Activated CD4-positive, alpha-beta T cell treated with anti-CD3 and anti-CD28 coated beads for 36 hours (primary cell): Measurements from ENCODE around the gene SH2D7. TPM values are rescaled to one million over a fixed set of nuclear protein-coding genes. Genes with fewer than 3 reads are reported as not detected.

Experiments used
- ATAC-seq: fragments of 200-7000 bp; cut with Tn5 transposase; one replicate; pipeline ENCODE4 v1.10.0; 2021; ENCODE audit warnings: mild to moderate bottlenecking, moderate library complexity
- CTCF ChIA-PET: fragments of 350-600 bp; sonication (Branson Sonifier 250); formaldehyde crosslinking; loops from one replicate; lab custom pipeline; 2021; ENCODE audit warnings: antibody characterized with exemption; lab: Charles Lee
- POLR2A ChIA-PET: fragments of 350-600 bp; sonication (Branson Sonifier 250); formaldehyde crosslinking; loops from one replicate; lab custom pipeline; 2021; ENCODE audit warnings: antibody characterized with exemption, inconsistent platforms; lab: Charles Lee
- DNase-seq: peaks from one replicate; pipeline ENCODE4 v3.0.0-alpha.2; 2020
- H3K27ac Mint-ChIP-seq: one replicate; pipeline ENCODE4 v1.8.0; 2021; ENCODE audit warnings: mixed read lengths
- H3K27me3 Mint-ChIP-seq: one replicate; pipeline ENCODE4 v1.8.0; 2021; ENCODE audit warnings: mixed read lengths
- H3K36me3 Mint-ChIP-seq: one replicate; pipeline ENCODE4 v1.8.0; 2021; ENCODE audit warnings: low read depth, mixed read lengths
- H3K4me1 Mint-ChIP-seq: one replicate; pipeline ENCODE4 v1.8.0; 2021; ENCODE audit warnings: mixed read lengths
- H3K4me3 Mint-ChIP-seq: one replicate; pipeline ENCODE4 v1.8.0; 2021; ENCODE audit warnings: mild to moderate bottlenecking, moderate library complexity, mixed read lengths
- H3K9me3 Mint-ChIP-seq: one replicate; pipeline ENCODE4 v1.8.0; 2021; ENCODE audit warnings: low read depth, mixed read lengths
- intact Hi-C, 2 experiments: fragments of 100-400 bp; cut with DNase I in 1 of 2; cut with micrococcal nuclease in 1 of 2; formaldehyde crosslinking; loops; one replicate each; pipeline versions ENCODE4 v1.14.2 to v1.15.1; 2022 to 2024; cut with DNase I, micrococcal nuclease
- total RNA-seq, 2 experiments: library from RNA; stranded (reverse); gene quantifications; one replicate each; pipeline ENCODE4 v1.2.3, GENCODE V29; 2021

The SH2D7 gene
- total RNA-seq, 2 experiments from 2014 or later = not detected

DNA sequence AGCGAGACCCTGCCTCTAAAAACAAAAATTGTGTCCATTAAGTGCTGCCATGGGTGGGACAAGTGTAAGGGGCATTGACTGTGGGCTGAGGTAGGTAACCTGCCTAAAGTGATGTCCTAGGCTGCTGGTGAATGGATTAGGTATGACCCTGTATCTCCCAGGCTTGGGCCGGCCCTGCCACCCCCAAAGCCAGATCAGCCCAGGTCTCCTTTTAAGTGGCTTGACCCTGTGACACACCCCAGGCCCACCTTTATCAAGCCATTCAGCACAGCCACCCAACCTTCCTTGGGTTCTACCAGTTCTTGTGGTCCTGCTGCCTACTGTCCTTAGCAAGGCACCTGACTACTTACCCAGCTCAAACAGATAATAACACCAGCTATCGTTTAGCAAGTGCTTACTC, 20.2 kb downstream of the SH2D7 start:
- POLR2A ChIA-PET = no interaction called here
- H3K4me3 Mint-ChIP-seq = no peak overlapping the region
- no peaks in the 10 kb centered on the region for H3K9me3 Mint-ChIP-seq
- CTCF ChIA-PET = interaction anchor here (0.6 to 10.0 kb wide), 24 partner anchors 8 to 153 kb away, joined by 3 to 123 read pairs (median 4); no protein-coding TSS in a partner anchor
- no peak for DNase-seq
- intact Hi-C loops = loop anchor here (2.0 to 10.0 kb wide), 3 partner anchors 310 to 595 kb away; no protein-coding TSS in a partner anchor
- no peak for ATAC-seq
- no peak overlapping the region for H3K27ac Mint-ChIP-seq
- H3K4me1 Mint-ChIP-seq = peaks cover 6% of the 10 kb centered on the region
- H3K36me3 Mint-ChIP-seq = no peaks in the 10 kb centered on the region
- no peaks in the 10 kb centered on the region for H3K27me3 Mint-ChIP-seq

DNA sequence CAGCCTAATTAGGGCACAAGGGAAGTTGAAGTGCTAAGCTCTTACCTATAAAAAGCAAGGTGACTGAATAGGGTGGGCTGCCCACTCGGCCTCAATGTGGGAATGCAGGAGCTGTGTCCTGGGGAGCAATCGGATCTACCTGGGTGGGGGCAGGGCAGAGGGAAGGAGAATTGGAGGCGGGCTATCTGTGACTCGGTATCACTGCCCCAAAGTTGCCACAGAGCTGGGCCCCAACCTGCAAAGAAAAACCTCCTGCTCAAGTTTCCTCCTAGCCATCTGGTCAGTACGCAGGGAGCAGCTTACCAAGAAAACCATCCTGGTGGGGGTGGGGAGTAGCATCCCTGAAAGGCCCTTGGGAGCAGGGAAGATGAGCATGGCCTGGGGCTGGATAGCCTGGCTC, 28.2 kb downstream of the SH2D7 start:
- Mint-ChIP-seq H3K36me3 (no peaks in the 10 kb centered on the region), H3K9me3 (no peaks in the 10 kb centered on the region), H3K4me1 (no peaks in the 10 kb centered on the region), H3K27me3 (no peaks in the 10 kb centered on the region), H3K27ac (no peak overlapping the region), H3K4me3 (no peak overlapping the region)
- intact Hi-C loops = no loop called here
- ATAC-seq (no peak), DNase-seq (no peak)
- ChIA-PET POLR2A (interaction anchor here (0.5 kb wide), 1 partner anchor 18 kb away, joined by 8 read pairs; no protein-coding TSS in a partner anchor), CTCF (interaction anchor here (1.2 kb wide), 1 partner anchor 154 kb away, joined by 3 read pairs; no protein-coding TSS in a partner anchor)

DNA sequence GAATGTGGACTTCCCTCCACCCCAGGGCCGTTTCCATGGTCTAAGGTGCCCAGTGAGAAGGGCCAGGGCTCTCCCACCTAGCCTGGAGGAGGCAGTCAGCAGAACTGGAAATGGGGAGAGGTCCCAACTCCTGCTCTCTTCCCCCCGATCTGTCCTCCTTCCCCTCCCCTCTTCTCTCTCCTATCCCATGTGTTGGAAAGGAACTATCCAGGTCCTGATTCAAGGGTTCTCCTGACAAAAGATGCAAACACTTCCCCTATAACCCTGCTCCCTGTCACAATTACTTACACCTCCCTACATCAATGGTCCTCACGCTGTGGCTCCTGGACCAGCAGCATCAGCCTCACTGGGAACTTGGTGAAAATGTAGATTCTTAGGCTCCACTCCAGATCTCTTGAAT, 32.9 kb downstream of the SH2D7 start:
- no peak overlapping the region for H3K4me3 Mint-ChIP-seq
- H3K4me1 Mint-ChIP-seq = peaks cover 3% of the 10 kb centered on the region
- ChIA-PET CTCF (no interaction called here), POLR2A (no interaction called here)
- no peak overlapping the region for H3K27ac Mint-ChIP-seq
- no peak for DNase-seq
- H3K27me3 Mint-ChIP-seq = no peaks in the 10 kb centered on the region
- H3K9me3 Mint-ChIP-seq = no peaks in the 10 kb centered on the region
- no peaks in the 10 kb centered on the region for H3K36me3 Mint-ChIP-seq
- no peak for ATAC-seq
- intact Hi-C loops = loop anchor here in 1 of 2 experiments (5.0 kb wide), 1 partner anchor 117 kb away; no protein-coding TSS in a partner anchor

DNA sequence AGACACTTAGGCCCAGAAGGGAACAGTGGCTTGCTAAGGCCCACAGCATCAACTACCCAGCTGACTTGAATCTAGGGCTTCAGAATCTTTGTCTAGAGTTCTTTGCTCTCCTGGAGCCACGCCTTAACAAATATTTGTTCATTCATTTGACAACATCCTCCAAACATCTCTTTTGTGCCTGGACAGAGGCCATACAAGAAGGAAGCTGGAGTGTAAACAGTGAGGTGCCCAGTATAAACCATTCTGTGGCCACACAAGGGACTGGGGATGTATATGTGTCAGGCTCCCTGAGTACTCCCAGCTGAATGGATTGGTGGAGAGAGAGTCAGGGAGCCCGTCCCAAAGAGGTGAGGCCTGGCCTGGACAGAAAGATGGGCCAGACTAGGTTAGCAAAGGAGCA, 35.5 kb downstream of the SH2D7 start:
- Mint-ChIP-seq H3K4me1 (peaks cover 14% of the 10 kb centered on the region), H3K4me3 (no peak overlapping the region), H3K9me3 (no peaks in the 10 kb centered on the region), H3K27me3 (no peaks in the 10 kb centered on the region), H3K27ac (no peak overlapping the region), H3K36me3 (no peaks in the 10 kb centered on the region)
- DNase-seq (no peak), ATAC-seq (no peak)
- intact Hi-C loops = loop anchor here in 1 of 2 experiments (5.0 kb wide), 1 partner anchor 114 kb away; no protein-coding TSS in a partner anchor
- ChIA-PET CTCF (interaction anchor here (0.6 to 2.2 kb wide), 5 partner anchors 25 to 169 kb away, joined by 3 to 9 read pairs (median 3); no protein-coding TSS in a partner anchor), POLR2A (no interaction called here)

DNA sequence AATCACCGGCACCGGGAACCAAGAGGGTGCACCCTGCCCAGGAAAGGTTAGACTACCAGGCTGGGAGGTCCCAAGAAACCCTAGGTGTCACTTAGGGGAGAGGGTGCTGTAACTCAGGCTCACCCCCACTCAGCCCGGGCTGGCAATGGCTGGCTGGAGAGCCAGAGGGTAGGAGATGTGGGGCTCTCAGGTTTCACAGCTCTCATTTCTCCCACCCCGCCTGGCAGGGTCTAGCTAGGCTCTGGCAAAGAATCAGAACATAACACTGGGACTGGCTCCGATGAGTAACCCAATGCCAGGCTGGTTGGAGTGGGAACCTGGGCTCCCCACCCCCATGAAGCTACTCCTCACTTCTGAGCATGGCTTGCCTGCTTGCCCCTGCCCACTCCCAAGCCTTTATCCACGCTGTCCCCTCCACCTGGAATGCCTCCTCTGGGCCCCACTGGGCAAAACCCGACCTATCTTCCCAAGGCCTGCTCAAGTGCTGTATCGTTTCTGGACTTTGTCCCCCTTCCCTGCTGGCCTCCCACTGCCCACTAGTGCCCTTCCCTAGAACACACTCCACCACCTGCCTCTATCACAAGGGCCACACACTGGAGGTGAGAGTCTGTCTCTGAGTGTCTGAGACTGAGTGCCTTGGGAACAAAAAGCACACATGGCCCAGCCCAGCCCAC, 36.9 kb downstream of the SH2D7 start:
- H3K27ac Mint-ChIP-seq = no peak overlapping the region
- no peak overlapping the region for H3K4me3 Mint-ChIP-seq
- DNase-seq = no peak
- ChIA-PET CTCF (interaction anchor here (0.8 to 4.5 kb wide), 3 partner anchors 67 to 144 kb away, joined by 3 to 47 read pairs (median 34); no protein-coding TSS in a partner anchor), POLR2A (no interaction called here)
- intact Hi-C loops = loop anchor here in 1 of 2 experiments (5.0 kb wide), 1 partner anchor 113 kb away; no protein-coding TSS in a partner anchor
- H3K27me3 Mint-ChIP-seq = no peaks in the 10 kb centered on the region
- peaks cover 20% of the 10 kb centered on the region for H3K4me1 Mint-ChIP-seq
- no peaks in the 10 kb centered on the region for H3K36me3 Mint-ChIP-seq
- H3K9me3 Mint-ChIP-seq = no peaks in the 10 kb centered on the region
- no peak for ATAC-seq

DNA sequence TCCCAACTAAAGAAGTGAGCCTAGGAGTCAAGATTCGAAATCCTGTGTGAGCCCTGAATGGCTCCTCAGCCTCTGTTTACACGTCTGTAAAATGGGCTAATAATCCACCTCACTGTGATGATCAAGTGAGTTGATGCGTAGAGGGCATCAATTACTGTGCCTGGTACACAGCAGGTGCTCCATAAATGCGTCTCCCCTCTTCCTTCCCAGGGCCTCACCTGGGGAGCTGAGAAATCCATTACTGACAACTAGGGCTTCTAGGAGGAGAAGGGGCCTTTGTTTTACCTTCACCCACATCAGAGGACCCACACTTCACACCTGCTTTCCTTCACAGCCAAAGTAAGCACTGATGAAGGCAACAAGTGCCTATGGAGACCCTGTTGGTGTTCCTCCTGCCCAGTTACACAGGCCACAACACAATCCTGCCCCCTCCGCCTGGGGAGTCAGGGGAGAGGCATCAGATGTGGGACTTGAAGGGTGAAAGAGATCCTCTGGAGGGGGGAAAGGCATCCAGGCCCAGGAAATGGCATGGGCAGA, 37.5 kb downstream of the SH2D7 start:
- Mint-ChIP-seq H3K27me3 (no peaks in the 10 kb centered on the region), H3K4me3 (no peak overlapping the region), H3K4me1 (peaks cover 20% of the 10 kb centered on the region), H3K36me3 (no peaks in the 10 kb centered on the region), H3K9me3 (no peaks in the 10 kb centered on the region), H3K27ac (no peak overlapping the region)
- DNase-seq (no peak), ATAC-seq (no peak)
- ChIA-PET POLR2A (interaction anchor here (0.6 to 1.9 kb wide), 3 partner anchors 16 to 337 kb away, joined by 3 to 11 read pairs (median 4); partner anchors contain the start of gene IDH3A), CTCF (interaction anchor here (0.8 to 4.5 kb wide), 10 partner anchors 9 to 164 kb away, joined by 3 to 47 read pairs (median 4); no protein-coding TSS in a partner anchor)
- intact Hi-C loops = loop anchor here (1.0 to 5.0 kb wide), 3 partner anchors 37 to 112 kb away; no protein-coding TSS in a partner anchor

DNA sequence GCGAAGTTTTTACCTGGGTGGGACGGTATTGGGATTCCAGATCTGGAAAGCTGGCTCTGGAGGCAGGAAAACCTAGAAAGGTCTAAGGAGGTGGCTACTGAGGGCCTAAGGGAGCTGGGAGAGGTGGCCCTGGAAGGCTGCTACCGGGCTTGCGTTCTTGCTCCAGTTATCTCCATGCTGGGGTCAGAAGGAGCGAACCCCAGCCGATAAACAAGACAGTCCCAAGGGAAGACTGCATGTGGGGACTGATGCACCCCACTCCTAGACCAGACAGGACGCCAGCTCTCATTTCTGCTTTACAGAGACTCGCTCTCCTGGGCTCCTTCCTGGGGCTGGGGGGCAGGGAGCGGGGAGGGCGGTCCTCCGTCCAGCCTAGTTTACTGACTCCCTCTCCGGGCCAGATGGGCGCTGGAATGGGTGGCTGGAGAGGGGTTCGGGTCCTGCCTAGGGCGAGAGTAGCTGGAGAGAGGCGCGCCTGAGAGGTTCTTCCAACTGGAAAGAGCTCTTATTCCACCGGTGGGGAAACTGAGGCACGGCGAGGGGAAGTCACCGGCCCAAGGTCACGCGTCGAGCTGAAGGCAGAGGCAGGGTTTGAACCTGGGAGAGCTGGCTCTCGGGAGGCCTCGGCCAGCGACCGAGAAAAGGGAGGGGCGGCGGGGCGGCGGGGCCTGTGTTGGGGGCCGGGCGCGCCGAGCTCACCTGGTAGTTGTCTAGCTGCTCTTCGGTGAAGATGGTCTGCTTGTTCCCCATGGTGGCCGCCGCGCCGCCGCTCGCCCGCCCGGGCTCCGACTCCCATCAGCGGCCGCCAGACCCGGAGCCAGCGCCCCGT, 38.3 kb downstream of the SH2D7 start:
- CTCF ChIA-PET = interaction anchor here (0.7 to 4.5 kb wide), 18 partner anchors 9 to 165 kb away, joined by 3 to 47 read pairs (median 4); partner anchors contain the start of gene IDH3A
- H3K36me3 Mint-ChIP-seq = no peaks in the 10 kb centered on the region
- H3K4me1 Mint-ChIP-seq = peaks cover 20% of the 10 kb centered on the region

DNA sequence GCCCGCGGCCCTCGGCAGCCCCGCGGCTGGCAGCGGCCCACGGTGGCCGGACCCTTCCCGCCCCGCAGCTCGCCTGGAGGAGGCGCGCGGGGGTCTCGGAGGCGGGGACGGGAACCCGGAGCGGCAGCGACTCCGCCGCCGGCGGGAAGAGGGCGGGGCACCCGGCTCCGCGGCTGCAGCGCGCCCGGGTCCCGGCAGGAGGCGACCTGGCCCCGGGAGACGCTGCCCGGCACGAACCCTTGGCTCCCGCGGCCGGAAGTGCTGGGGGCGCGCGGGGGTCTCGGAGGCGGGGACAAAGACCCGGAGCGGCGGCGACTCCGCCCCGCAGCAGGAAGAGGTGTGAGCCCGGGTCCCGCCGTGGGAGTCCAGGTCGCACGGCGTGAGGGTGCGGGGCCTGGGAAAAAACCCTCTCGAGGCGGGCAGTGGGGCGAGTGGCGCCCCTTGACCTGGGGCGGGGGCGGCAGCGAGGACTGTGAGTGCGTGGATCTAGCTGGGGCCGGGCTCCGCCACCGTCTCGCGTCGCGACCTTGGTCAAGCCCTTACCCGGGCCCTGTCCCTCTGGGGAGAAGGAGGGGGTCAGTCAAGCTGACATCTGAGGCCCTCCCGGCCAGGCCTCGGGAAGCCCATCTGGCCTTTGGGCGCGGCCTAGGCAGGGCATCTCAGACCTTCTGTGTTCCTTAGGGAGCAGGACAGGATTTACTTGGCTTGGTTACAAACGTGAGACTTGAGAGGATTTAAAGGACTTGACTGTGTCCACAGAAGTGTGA, 39.1 kb downstream of the SH2D7 start, which contains the start of gene CIB2:
Gene CIB2, minus strand, starts transcription at position 151 of the 767 bp plus-strand sequence. CDS start 230 bp downstream, outside the sequence.
- peak within 1 kb of the TSS; percentile 88 for H3K27ac Mint-ChIP-seq
- POLR2A ChIA-PET = interaction anchor here (1.1 to 1.9 kb wide), 2 partner anchors 17 to 27 kb away, joined by 3 to 11 read pairs; partner anchors contain the start of gene IDH3A

More for the DNA sequence above, 38.3 kb downstream of the SH2D7 start:
- peak overlapping the region; percentile 65 for H3K4me3 Mint-ChIP-seq
- H3K27ac Mint-ChIP-seq = peak overlapping the region; percentile 19
- no peaks in the 10 kb centered on the region for H3K9me3 Mint-ChIP-seq
- POLR2A ChIA-PET = interaction anchor here (0.6 to 1.9 kb wide), 4 partner anchors 17 to 336 kb away, joined by 3 to 11 read pairs (median 4); partner anchors contain the start of gene IDH3A
- H3K27me3 Mint-ChIP-seq = no peaks in the 10 kb centered on the region
- intact Hi-C loops = loop anchor here (1.0 to 2.0 kb wide), 6 partner anchors 19 to 308 kb away; partner anchors contain the start of genes IDH3A (in 2 of the 2), DNAJA4 (in 1 of the 2) and IREB2 (in 1 of the 2)
- ATAC-seq (peak; percentile 40), DNase-seq (no peak)

DNA sequence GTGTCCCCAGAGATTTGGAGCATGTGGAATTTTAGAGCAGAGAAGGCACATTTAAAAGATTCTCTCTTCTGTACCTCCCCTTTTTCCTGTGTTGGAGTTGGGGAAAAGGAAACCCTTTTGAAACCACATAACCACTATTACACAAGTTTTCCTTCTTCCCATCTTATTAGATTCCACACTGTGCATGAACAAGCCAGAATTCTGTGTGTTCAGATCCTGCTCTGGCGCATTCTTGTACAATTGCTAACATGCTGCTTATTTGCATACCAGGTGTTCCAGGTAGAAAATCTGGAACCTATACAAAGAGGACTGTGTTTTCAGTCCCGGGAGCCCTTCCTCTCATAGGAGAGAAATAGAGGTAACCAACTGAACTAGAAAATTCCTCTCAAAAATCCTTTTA, 41.4 kb downstream of the SH2D7 start:
- H3K27me3 Mint-ChIP-seq = no peaks in the 10 kb centered on the region
- intact Hi-C loops = loop anchor here in 1 of 2 experiments (1.0 kb wide), 1 partner anchor 26 kb away; no protein-coding TSS in a partner anchor
- POLR2A ChIA-PET = no interaction called here

More for the DNA sequence above, 39.1 kb downstream of the SH2D7 start, which contains the start of gene CIB2:
- Mint-ChIP-seq H3K9me3 (no peaks in the 10 kb centered on the region), H3K27me3 (no peaks in the 10 kb centered on the region), H3K4me1 (peaks cover 20% of the 10 kb centered on the region), H3K4me3 (peak within 1 kb of the TSS; percentile 82), H3K36me3 (no peaks in the 10 kb centered on the region)
- intact Hi-C loops = loop anchor here (1.0 to 2.0 kb wide), 6 partner anchors 18 to 307 kb away; partner anchors contain the start of genes IDH3A (in 2 of the 2), DNAJA4 (in 1 of the 2) and IREB2 (in 1 of the 2)
- CTCF ChIA-PET = interaction anchor here (0.6 to 4.5 kb wide), 19 partner anchors 10 to 186 kb away, joined by 3 to 47 read pairs (median 4); partner anchors contain the start of gene IDH3A
- ATAC-seq (peak; percentile 87), DNase-seq (peak; percentile 86)

More for the DNA sequence above, 41.4 kb downstream of the SH2D7 start:
- Mint-ChIP-seq H3K9me3 (no peaks in the 10 kb centered on the region), H3K36me3 (no peaks in the 10 kb centered on the region), H3K4me3 (no peak overlapping the region), H3K4me1 (peaks cover 18% of the 10 kb centered on the region), H3K27ac (no peak overlapping the region)
- CTCF ChIA-PET = interaction anchor here (1.3 to 1.6 kb wide), 2 partner anchors 43 to 107 kb away, joined by 3 to 4 read pairs; no protein-coding TSS in a partner anchor
- DNase-seq = no peak
- ATAC-seq = no peak
